B cell (primary cell): ENCODE measurements around the gene MVB12B.

Experiments
- EZH2 ChIP-seq: IDR thresholded peaks from 2 replicates; pipeline ENCODE4 v1.6.1; 2012; ENCODE audit warnings: borderline replicate concordance, low read depth, mild to moderate bottlenecking, moderate library complexity, low read length; ENCODE audit not compliant: insufficient read depth, poor library complexity, severe bottlenecking
- TF ChIP-seq, protein P1 (sequence below): fragments of 200-600 bp; IDR thresholded peaks from one replicate; pipeline ENCODE4 v1.8.0; 2022; ENCODE audit warnings: antibody characterized with exemption, mild to moderate bottlenecking

DNA sequence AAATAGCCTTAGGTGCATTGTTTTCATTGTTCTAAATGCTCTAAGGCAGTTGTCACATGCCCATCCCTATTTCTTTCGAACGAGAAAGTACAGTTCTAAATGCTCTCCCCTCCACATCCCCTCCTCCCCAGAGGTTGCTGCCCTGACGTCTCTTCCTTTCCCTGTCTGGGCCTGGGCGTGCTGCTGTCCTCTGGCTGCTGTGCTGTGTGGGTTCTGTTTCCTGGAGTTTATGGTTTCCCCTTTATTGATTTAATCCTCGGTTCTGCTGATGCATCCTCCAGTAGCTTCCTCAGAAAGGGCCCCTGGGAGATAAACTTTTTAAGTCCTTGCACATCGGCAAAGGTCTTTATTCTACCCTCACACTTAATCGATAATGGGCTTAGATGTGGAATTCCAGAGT, 48.8 kb downstream of the MVB12B start:
- TF ChIP-seq, protein P1, sequence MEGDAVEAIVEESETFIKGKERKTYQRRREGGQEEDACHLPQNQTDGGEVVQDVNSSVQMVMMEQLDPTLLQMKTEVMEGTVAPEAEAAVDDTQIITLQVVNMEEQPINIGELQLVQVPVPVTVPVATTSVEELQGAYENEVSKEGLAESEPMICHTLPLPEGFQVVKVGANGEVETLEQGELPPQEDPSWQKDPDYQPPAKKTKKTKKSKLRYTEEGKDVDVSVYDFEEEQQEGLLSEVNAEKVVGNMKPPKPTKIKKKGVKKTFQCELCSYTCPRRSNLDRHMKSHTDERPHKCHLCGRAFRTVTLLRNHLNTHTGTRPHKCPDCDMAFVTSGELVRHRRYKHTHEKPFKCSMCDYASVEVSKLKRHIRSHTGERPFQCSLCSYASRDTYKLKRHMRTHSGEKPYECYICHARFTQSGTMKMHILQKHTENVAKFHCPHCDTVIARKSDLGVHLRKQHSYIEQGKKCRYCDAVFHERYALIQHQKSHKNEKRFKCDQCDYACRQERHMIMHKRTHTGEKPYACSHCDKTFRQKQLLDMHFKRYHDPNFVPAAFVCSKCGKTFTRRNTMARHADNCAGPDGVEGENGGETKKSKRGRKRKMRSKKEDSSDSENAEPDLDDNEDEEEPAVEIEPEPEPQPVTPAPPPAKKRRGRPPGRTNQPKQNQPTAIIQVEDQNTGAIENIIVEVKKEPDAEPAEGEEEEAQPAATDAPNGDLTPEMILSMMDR = no peak
- no peak for TF ChIP-seq EZH2
